Superior temporal gyrus (tissue), 1 donor: ENCODE data around the gene ZBTB1.
"Not testable (repeated sequence)": the region's sequence is repeated elsewhere in the genome, so short reads cannot be mapped to it uniquely, and the experiment has no call there.

Source experiments
- DNase-seq: peaks from one replicate; pipeline ENCODE4 v3.0.0-alpha.2; 2016; ENCODE audit errors: extremely low spot score

The ZBTB1 gene

DNA sequence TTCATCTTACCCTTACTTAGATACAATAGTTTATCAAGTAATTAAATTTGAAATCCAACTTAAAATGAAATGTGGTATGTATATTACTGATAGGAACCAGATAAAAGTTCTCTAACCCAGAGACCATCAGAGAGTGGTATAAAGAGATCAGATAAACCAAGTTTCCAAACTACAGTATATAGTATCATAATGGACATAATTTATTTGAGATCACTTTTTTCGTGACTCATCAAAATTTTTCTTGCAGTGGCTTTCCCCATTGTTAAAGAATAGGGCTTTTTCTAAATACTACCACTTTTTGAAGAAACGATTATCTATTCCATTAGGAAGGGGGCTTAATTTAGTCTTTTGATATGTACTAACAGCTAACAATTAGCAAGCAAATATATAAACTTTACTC lies 20.8 kb downstream of the ZBTB1 start:
- DNase-seq: no peak

DNA sequence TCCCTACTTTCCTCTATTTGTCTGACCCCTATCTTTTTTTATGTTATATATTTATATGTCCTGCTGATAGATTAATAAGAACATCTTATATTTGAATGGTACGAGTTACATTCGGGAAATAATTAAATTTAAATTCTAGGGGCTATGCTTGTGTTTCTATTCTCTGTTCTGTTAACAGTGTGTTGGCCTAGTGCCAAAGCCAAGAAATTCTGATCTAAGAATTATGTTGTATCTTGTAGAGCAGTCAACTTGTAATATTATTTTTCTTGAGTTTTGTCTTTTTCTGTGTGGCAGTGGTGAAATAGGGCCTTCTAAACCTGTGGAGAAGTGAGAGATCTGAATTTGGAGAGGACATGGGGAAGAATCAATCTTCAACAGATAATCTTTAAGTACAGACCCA lies 27.0 kb downstream of the ZBTB1 start:
- no peak for DNase-seq

DNA sequence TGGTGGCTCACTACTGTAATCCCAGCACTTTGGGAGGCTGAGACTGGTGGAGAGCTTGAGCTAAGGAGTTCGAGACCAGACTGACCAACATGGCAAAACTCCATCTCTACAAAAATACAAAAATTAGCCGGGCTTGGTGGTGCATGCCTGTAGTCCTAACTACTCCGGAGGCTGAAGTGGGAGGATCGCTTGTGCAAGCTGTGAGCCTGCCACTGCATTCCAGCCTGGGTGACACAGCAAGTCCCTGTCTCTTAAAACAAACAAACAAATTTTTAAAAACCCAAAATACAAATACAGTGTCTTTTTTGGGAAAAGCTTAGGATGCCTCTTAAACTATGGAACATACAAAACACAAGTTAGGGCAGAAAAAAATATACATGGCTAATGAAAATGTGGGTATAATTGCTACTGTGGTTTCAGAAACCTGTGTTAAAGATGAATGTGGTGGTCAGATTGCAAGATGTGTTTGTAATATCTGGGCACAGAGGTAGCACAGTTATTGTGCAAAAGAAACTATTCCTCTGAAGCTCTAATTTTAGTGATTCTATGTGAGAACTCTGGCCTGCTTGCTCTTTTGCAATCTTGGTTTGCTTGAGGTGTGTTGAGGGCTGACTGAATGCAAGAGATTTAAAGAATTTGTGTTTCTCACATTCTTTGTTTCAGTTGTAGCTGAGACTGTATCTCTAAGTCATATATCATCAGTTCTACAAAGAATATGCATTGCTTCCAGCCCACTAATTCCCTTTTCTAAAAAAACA lies 32.1 kb downstream of the ZBTB1 start:
- no peak for DNase-seq

DNA sequence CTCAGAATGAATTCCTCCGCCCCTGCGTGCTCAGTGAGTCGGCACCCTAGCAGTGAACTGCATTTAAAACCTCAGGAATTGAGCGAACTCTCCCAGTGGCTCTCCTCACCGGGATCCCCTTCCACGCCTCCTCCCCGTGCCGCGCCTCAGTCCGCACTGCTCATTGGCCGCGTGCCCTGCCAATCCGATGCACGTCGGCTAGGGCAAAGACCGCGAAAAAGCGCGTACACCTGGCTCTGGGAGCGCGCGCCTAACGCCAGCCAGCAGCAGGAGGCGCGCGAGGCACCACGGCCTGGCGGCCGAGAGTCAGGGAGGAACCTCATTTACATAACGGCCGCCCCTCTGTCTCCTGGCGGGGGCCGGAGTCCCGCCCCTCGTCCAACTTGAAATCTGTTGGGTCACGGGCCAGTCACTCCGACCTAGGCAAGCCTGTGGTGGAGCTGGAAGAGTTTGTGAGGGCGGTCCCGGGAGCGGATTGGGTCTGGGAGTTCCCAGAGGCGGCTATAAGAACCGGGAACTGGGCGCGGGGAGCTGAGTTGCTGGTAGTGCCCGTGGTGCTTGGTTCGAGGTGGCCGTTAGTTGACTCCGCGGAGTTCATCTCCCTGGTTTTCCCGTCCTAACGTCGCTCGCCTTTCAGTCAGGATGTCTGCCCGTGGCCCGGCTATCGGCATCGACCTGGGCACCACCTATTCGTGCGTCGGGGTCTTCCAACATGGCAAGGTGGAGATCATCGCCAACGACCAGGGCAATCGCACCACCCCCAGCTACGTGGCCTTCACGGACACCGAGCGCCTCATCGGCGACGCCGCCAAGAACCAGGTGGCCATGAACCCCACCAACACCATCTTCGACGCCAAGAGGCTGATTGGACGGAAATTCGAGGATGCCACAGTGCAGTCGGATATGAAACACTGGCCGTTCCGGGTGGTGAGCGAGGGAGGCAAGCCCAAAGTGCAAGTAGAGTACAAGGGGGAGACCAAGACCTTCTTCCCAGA lies 35.9 kb downstream of the ZBTB1 start, which contains the start of gene HSPA2:
Gene HSPA2, plus strand, starts transcription at position 534 of the 995 bp plus-strand sequence. Its CDS starts 109 bp downstream, at position 643.
- peak; percentile 99 for DNase-seq

DNA sequence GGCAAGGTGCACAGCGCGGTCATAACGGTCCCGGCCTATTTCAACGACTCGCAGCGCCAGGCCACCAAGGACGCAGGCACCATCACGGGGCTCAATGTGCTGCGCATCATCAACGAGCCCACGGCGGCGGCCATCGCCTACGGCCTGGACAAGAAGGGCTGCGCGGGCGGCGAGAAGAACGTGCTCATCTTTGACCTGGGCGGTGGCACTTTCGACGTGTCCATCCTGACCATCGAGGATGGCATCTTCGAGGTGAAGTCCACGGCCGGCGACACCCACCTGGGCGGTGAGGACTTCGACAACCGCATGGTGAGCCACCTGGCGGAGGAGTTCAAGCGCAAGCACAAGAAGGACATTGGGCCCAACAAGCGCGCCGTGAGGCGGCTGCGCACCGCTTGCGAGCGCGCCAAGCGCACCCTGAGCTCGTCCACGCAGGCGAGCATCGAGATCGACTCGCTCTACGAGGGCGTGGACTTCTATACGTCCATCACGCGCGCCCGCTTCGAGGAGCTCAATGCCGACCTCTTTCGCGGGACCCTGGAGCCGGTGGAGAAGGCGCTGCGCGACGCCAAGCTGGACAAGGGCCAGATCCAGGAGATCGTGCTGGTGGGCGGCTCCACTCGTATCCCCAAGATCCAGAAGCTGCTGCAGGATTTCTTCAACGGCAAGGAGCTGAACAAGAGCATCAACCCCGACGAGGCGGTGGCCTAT lies 36.8 kb downstream of the ZBTB1 start:
- DNase-seq: no peak

DNA sequence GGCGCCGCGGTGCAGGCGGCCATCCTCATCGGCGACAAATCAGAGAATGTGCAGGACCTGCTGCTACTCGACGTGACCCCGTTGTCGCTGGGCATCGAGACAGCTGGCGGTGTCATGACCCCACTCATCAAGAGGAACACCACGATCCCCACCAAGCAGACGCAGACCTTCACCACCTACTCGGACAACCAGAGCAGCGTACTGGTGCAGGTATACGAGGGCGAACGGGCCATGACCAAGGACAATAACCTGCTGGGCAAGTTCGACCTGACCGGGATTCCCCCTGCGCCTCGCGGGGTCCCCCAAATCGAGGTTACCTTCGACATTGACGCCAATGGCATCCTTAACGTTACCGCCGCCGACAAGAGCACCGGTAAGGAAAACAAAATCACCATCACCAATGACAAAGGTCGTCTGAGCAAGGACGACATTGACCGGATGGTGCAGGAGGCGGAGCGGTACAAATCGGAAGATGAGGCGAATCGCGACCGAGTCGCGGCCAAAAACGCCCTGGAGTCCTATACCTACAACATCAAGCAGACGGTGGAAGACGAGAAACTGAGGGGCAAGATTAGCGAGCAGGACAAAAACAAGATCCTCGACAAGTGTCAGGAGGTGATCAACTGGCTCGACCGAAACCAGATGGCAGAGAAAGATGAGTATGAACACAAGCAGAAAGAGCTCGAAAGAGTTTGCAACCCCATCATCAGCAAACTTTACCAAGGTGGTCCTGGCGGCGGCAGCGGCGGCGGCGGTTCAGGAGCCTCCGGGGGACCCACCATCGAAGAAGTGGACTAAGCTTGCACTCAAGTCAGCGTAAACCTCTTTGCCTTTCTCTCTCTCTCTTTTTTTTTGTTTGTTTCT lies 37.6 kb downstream of the ZBTB1 start:
- DNase-seq: no peak

DNA sequence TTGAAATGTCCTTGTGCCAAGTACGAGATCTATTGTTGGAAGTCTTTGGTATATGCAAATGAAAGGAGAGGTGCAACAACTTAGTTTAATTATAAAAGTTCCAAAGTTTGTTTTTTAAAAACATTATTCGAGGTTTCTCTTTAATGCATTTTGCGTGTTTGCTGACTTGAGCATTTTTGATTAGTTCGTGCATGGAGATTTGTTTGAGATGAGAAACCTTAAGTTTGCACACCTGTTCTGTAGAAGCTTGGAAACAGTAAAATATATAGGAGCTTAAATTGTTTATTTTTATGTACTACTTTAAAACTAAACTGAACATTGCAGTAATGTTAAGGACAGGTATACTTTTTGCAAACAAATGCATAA lies 38.2 kb downstream of the ZBTB1 start:
- DNase-seq: no peak

DNA sequence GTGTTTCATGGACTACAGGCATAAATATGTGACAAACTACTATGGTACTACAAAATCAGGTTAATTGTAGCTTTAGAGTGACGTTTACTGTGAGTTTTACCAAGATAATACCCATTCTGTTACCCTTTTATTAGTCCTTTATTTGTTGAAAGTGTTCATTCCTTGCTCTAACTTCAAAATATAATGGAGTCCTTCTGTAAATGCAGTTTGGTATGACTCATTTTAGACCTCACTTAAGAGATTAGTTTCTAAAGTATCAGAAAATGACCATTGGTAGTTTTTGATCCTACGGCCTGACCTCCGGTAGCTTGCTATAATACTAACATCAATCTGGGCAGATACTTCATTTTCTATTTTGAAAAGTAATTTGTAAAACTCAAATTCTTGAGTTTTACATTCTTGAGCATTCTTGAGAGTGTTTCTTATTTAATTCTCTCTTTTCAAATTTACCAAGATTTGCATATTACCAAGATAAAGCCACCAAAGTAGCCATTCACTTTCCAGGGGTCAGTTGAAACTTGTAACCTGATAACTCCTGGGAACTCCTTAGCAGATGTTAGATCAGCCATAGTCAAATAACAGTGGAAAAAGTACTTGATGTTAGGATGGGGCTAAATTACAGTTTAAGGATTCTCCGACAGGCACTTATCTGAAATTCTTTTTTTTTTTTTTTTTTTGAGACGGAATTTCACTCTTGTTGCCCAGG lies 40.2 kb downstream of the ZBTB1 start:
- DNase-seq: no peak

DNA sequence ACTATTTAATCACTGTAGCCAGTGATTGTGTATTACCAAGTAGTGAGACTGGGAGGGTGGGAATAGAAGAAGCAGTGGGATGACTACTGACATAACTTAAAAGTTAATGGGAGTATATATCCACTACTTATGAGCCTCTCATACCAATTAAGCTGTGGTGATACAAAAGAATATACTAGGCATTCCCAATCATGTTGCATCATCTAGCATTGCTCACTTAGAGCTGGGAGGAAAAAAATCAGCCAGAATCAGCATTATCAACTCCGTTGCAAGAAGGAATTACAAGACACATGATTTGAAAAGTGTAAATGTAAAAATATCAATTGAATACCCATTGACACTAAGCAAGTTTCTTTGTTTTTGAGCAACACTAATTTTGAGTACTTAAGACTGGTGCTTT lies 44.4 kb downstream of the ZBTB1 start:
- DNase-seq: no peak

DNA sequence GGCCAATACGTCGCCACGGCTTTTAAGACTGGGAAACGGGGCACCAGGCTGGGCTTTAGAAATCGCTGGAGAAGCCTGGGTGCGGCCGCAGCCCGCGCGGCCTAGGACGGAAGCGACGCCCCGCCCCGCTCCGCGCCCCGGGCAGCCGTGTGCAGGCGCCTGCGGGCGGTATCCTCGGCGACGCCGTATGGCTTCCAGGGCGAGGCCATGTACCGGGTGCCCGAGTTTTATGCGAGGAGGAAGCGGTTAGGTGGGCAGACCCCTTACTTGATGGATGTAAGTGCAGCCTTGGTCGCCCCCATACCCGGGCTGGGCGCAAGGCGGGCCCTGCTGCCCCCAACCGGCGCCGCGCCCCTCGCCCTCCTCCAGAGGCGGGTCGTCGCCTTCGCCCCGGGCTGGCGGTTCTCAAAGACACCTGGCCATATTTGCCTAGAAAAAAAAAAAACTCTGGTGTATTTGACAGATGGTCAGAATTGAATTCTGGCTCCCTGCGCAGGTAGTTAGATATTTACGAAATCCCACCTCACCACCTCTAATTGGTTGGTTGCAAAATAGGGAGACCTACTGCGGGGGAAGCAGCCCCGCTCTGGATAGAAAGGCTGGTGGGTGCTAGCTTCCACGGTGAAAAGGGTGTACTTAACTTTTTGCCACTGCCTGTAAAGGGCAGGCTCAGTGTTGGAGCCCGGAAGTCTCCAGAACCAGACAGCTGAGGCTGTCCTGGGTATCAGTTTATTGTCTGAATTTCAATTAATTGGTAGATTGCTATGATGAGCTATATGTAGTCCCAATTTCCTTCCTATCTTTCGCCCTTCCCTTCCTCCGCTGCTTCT lies 45.4 kb downstream of the ZBTB1 start, which contains the start of gene PPP1R36:
Gene PPP1R36, plus strand, starts transcription at position 171 of the 830 bp plus-strand sequence. Its CDS starts 37 bp downstream, at position 208.
- no peak for DNase-seq

DNA sequence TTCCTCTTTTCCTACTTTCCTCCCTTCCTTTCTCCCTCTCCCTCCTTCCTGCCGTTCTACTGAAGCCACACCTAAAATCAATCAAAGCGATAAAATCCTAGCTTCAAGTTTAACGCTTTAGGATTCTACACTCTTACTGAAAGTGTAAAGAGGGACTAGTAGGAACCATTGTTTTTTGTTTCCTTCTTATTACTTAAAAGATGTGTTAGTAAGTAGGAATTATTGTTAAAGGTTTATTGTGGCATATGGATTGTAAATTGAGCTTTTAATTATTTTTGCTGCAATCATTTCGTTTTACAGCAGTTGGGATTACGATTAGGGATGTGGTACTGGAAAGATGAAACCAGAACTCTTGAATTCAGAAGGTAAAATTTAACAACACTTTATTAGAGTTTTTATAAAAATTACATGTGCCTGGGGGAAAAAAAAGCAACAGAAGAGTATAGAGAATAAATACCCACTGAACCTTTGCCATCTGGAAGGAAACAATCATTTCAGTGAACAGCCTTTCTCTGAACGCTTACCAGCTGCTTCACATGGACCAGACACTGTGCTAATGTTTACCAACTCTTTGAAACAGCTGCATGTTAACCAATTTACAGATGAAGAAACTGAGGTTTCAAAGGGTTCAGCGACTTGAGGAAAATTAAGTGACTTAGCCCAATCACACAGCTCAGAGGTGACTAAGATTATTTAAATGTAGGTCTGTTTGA lies 46.2 kb downstream of the ZBTB1 start:
- peak; percentile 49 for DNase-seq

DNA sequence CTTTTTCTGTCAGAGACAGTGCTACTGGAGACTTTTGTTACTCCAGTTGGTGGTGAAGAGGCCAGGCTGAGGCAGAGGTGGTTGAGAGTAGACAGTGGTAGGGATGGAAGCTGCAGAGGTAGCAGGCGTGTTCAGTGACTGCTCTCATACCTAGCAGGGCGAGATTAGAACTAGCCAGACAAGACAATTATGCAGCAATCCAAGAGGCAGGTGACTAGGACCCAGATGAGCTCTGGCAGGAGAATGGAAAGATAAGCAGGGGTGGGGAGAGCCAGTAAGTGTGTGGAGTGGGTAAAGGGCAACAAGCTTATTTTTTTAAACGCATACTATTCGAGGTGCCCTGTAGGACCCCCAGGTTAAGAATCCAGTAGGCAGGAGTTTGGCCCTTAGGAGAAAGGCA lies 50.0 kb downstream of the ZBTB1 start:
- DNase-seq: no peak

DNA sequence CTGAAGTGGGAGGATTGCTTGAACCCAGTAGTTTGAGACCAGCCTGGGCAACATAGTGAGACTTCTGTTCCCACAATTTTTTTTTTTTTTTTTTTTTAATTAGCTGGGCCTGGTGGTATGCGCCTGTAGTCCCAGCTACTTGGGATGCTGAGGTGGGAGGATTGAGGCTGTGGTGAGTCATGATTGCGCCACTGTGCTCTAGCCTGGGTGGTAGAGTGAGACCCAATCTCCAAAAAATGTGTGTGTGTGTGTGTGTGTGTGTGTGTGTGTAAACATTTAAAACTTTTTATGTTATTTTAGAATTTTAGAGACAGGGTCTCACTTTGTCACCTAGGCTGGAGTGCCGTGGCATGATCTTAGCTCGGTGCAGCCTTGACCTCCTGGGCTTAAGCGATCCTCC lies 52.0 kb downstream of the ZBTB1 start:
- DNase-seq: no peak

DNA sequence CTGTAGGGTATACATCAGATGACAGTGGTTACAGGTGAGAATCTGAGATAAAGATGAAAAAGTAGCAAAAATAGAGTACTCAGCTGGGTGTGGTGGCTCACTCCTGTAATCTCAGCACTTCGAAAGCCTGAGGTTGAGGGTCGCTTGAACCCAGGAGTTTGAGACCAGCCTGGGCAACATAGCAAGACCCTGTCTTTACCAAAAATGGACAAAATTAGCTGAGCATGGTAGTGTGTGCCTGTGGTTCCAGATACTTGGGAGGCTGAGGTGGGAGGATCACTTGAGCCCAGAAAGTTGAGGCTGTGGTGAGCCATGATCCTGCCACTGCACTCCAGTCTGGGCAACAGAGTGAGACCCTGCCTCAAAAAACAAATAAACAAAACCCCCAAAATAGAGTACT lies 53.6 kb downstream of the ZBTB1 start:
- not testable (repeated sequence) for DNase-seq

DNA sequence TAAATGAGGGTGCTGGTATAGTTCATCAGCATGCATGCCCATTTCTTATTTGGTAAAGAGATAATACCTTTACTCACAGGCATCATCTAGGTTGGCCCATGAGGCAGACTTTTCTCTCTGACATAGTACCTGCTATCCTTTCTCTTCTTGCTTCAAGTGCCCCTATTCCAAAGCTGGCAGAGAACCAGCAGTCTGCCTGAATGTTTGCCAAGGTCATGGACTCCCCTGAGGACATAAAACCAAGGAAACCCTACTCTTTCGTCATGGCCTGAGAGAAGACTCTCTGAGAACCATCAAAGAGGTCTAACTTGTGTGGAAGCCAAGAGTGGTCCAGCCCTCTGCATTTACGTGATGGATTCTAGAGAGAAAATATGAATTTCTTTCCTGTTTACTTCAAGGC lies 57.1 kb downstream of the ZBTB1 start:
- DNase-seq: peak; percentile 6

DNA sequence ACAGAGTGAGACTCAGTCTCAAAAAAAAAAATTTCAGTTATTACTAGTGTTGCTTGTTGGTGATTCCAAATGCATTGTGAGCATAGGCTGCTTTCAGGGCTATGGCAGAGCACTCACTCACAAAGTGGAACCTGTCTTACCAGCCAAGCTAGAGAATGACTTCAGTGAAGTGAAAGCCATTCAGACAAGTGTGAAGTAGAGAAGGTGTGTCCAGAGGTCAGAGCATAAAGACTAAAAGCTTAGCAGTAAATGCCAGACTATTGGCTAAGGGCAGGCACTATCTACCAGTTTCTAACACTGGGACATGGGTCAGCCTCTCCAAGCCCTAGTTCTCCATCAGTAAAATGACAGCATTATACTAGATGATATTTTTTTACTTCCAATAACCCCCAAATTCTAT lies 57.9 kb downstream of the ZBTB1 start:
- peak; percentile 12 for DNase-seq

DNA sequence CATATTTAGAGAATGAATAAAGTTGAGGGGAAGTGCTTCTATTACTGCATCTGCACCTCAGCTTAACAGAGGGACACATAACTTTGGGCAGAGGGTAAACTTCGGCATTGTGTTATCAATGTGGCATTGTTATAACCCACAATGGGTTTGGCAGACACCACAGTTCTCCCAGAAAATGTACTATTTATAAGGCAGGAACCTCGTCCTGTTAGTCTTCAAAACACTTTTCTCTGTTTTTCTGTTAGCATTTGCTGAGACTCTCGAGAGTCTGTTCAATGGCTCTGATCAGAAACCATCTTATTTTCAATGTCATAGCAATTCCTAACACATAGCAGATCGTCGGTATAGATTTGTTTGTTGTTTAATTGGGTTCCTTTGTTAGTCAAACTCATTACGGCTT lies 59.1 kb downstream of the ZBTB1 start:
- DNase-seq: peak; percentile 84

DNA sequence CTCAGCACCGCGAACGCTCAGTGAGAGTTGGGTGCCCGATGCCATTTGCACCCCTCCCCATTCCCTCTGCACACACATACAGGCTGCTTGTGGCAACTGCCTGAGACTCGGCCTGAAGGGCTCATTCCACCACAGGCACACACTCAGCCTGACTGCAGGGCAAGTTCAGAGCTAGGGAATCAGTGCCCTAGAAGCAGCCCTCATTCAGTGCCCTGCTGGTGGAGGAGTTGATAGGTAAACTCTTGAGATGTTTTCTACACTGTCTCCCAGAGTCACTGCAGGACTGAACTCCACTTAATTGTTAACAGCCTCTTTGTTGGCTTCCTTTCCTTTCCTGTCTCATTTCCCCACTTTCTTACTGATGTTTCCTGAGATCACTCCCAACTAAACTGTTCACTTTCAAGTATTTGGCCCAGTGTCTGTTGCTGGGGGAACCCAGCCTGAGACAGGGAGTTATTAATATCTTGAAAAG lies 62.1 kb downstream of the ZBTB1 start:
- DNase-seq: peak; percentile 53
